IPS-18c (cell line): Measurements from ENCODE around the gene SOBP.

Experiments
- H3K4me3 ChIP-seq: 2 replicates; pipeline ENCODE4 v1.7.0; 2013; ENCODE audit warnings: low read depth, mild to moderate bottlenecking, low read length, moderate library complexity; ENCODE audit not compliant: insufficient read depth
- H3K9me3 ChIP-seq: one replicate; pipeline ENCODE4 v1.6.1; 2013; ENCODE audit warnings: mild to moderate bottlenecking, low read length, moderate library complexity; ENCODE audit not compliant: control insufficient read depth, insufficient read depth

SOBP gene

DNA sequence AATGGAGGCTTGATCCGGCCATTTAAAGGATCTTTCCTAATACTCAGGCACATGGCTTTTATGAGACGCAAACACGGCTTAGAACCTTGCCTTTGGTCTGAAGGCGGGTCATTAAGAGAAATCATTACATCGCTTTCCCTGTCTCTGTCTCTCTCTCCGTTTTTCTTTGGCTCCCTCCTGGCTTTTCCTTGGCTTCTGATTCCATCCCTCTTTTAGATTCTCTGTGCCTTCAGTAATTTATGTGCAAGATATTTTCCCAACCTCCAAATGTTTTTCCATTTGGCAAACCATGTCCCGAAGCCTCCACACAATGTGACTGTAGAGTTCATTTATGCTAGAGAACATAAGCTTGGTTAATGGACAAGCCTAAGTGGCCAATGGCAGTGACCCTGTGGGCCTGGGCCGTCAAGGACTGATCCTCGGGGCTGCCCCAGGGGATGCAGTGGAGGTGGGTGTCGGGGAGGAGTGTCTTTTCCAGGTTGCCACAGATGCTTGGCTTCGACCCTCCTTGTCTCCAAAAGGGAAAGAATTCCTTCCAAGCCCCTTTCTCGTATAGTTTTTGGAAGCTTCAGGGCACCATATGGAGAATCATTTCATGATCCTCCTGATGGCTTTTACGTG is 177.2 kb downstream of the SOBP start:
- Histone ChIP-seq H3K9me3 (no peaks in the 10 kb centered on the region), H3K4me3 (no peak overlapping the region)

DNA sequence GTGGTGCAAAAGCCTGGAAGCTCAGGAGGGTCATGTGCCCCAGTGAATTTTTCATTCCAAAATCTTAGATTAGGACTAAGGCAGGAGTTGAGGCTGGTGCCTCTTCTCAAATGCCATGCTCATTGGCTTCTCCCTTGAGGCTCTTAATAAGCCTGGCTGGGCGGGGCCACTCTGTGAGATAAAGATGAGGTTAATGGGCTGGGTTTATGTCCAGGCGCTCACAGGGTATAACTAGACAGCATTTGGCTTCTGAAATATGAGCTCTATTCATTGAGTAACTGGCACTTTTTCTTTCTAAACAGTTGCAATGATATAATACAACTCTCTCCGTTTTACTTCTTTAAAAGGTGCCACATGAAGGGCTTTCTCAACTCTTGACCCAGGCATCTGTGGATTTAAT is 177.9 kb downstream of the SOBP start:
- no peak overlapping the region for H3K4me3 ChIP-seq

DNA sequence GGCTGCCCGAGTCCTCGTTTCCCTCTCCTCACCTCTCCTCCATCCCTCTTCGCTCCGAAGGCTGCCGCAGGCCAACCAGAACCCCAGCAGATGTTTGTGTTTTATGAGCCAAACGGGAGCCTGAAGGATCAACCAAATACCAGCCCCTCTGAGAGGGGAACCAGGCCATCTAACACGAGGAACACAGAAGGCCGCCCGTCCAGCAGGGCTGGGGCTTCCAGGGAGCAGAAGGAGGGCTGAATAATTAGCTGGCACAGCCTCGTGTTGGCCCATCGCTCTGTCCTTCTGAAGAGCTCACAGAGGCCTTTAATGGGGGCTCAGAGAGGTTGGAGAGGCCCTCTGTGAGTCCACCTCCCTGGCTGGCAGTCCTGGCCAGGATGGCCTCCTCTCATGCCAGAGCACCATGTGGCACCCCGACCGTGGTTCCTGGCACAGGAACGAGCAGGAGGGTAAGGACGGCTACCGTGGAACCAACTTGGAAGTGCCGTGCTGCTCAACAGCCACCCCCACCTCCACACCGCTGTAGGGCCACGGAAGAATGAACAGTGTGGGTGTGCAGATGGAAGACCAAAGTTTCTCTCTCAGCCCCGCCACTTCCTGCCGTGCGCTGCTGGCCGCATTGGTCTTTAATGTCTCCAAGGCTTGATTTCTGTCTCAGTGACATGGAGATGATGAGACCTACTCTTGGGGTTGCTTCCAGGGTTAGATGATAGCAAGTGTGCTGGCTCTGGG is 179.0 kb downstream of the SOBP start:
- H3K9me3 ChIP-seq = no peaks in the 10 kb centered on the region
- H3K4me3 ChIP-seq = no peak overlapping the region

More for the DNA sequence above, 177.9 kb downstream of the SOBP start:
- H3K9me3 ChIP-seq = no peaks in the 10 kb centered on the region

DNA sequence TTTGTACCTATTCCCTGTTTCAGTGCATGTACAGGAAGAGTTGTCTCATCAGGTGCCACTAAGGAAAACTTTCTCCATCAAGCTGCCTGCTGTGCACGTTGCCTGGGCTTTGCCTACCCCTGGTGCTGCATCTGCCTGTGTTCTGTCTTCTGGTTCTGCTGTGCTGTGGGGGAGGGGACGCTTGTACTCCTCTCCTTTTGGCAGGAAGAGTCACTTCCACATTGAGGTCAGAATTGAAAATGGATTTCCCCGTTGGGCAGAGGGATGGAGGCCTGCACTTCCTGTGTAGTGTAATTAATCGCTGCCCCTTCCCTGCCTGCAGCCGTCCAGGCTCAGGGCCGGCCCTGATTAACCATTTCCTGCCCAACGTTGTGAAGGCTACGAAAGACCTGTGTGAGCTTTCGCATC is 180.9 kb downstream of the SOBP start:
- H3K9me3 ChIP-seq = no peaks in the 10 kb centered on the region
- H3K4me3 ChIP-seq = no peak overlapping the region

GRCh38 chr6:107673076-107673494 is 183.2 kb downstream of the SOBP start:
- no peaks in the 10 kb centered on the region for H3K9me3 ChIP-seq
- no peak overlapping the region for H3K4me3 ChIP-seq

- Histone ChIP-seq H3K9me3 (no peaks in the 10 kb centered on the region), H3K4me3 (no peak overlapping the region; the same call in 1 of the 2 replicates)
Observed at GRCh38 chr6:107674995-107675738, 185.2 kb downstream of the SOBP start.

DNA sequence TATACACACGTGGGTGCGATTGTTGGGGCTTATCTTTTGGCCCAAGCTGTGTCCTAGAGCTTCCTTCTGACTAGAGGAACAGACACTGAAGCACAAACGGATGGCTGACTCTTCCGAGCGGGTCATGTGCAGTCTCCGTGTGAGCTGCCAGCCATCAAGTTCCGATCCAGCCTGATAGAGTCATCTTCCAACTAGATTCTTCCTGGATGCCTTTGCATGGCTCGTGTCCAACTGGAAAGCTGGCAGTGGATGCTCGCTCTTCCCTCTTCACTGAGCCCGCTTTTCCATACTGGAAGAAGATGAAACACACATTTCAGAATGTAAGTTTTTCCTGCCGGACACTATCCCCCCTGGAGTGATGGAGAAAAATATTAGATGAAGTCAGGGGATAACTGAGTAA is 186.1 kb downstream of the SOBP start:
- Histone ChIP-seq H3K4me3 (no peak overlapping the region), H3K9me3 (no peaks in the 10 kb centered on the region)

- Histone ChIP-seq H3K9me3 (no peaks in the 10 kb centered on the region), H3K4me3 (no peak overlapping the region)
Observed at GRCh38 chr6:107677399-107677798, 187.5 kb downstream of the SOBP start.

GRCh38 chr6:107679457-107679856 is 189.5 kb downstream of the SOBP start:
- no peak overlapping the region for H3K4me3 ChIP-seq

GRCh38 chr6:107682721-107683120 is 192.8 kb downstream of the SOBP start:
- Histone ChIP-seq H3K4me3 (no peak overlapping the region), H3K9me3 (peaks cover 2% of the 10 kb centered on the region)

More at GRCh38 chr6:107679457-107679856, 189.5 kb downstream of the SOBP start:
- peaks cover under 1% of the 10 kb centered on the region for H3K9me3 ChIP-seq

DNA sequence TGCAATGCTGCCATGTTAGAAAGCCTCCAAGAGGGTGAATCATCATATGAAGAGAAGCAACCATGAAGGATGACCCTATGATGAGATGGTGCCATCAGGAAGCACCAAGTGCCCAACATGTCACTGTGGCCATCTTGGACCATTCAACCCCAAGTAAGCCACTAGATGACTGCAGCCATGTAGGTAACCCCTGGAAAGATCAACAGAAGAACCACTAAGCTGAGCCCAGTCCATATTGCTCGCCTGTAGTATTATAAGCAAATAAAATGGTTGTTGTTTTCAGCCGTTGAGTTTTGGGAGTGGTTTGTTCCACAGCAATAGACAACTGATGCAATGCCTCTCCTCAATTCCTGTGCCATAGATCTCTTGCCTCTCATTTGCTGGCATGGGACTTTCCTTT is 193.3 kb downstream of the SOBP start:
- H3K9me3 ChIP-seq = peaks cover 2% of the 10 kb centered on the region
- no peak overlapping the region for H3K4me3 ChIP-seq

- Histone ChIP-seq H3K4me3 (no peak overlapping the region), H3K9me3 (peaks cover 2% of the 10 kb centered on the region)
Observed at GRCh38 chr6:107684996-107685395, 195.1 kb downstream of the SOBP start.

DNA sequence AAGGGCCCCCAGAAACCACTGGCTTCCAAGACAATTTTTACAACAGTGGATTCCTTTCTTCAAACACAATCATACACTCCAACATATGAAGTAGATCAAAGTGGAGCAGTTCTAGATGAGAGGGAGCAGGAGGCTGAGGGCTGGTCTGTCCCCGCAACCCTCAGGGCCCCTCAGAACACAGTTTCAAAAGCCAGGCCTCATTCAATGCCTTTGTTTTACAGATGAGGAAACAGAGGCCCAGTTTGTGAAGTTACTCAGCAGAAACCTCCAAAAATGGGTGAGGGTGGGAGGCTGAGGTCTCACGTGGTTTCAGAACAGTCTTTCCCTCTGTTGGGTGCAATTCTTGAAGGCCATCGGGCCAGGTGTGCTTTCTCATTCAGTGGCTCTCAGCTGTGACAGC is 199.3 kb downstream of the SOBP start:
- Histone ChIP-seq H3K9me3 (peaks cover 2% of the 10 kb centered on the region), H3K4me3 (no peak overlapping the region)

- Histone ChIP-seq H3K9me3 (no peaks in the 10 kb centered on the region), H3K4me3 (no peak overlapping the region)
Observed at GRCh38 chr6:107689951-107690642, 200.2 kb downstream of the SOBP start.

DNA sequence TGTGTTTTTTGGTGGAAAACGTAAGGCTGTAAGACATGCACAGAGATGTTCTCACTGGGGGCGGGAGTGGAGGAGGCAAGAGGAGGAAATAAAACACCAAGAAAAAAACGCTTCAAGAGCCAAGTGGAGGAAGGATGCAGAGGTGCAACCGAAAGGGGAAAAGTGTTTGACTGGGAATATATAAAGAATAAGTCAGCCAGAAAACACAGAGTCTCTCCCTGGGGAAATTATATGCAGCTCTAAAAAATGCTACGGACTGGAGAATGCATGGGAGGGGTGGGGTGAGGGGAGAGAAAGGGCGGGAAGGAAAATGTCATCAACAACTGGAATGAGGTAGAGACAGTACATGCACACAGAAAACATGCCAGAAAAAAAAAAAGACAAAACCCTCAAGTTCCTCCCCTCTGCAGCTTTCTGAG is 200.7 kb downstream of the SOBP start:
- H3K9me3 ChIP-seq = no peaks in the 10 kb centered on the region
- no peak overlapping the region for H3K4me3 ChIP-seq

- Histone ChIP-seq H3K4me3 (no peak overlapping the region), H3K9me3 (no peaks in the 10 kb centered on the region)
Observed at GRCh38 chr6:107691062-107691751, 201.3 kb downstream of the SOBP start.

DNA sequence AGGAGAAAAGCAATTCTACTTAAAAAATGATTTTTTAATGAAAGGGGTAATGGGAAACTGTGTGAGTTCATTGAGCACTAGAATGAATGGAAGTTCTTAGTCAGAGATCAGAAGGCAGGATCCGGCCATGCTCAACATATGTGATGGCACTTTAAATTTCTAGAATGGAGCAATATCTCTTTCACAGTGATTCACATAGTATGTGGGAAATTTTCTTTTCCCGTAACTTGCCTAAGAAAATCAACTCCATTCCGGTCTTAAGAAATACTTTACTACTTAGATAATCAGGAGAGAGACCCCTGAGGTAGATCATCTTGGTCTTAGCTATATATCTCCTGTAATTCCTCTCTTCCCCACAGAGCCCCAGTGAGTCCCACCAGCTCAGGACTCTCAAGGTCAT is 202.4 kb downstream of the SOBP start:
- H3K4me3 ChIP-seq = no peak overlapping the region
- no peaks in the 10 kb centered on the region for H3K9me3 ChIP-seq
